Measurements from ENCODE around the gene ERAS.

ERAS gene

GRCh38 chrX:48827654-48827968 lies 1.3 kb downstream of the ERAS start:
- no peak for ATAC-seq
- TF ChIP-seq ZFP30 (CRISPR knock-in tag; IDR thresholded peaks at IDR 0.05) (no peak), PPARA (CRISPR knock-in tag; IDR thresholded peaks at IDR 0.05; ENCODE audit: borderline replicate concordance) (no peak), CREB5 (CRISPR knock-in tag; IDR thresholded peaks at IDR 0.05; ENCODE audit: low read depth) (no peak), ESRRG (CRISPR knock-in tag; IDR thresholded peaks at IDR 0.05) (no peak), CSDC2 (CRISPR knock-in tag; IDR thresholded peaks at IDR 0.05) (no peak), ZC3H10 (CRISPR knock-in tag; IDR thresholded peaks at IDR 0.05) (no peak), TCF4 (CRISPR knock-in tag; IDR thresholded peaks at IDR 0.05; ENCODE audit: borderline replicate concordance) (no peak), ZFP3 (CRISPR knock-in tag; IDR thresholded peaks at IDR 0.05) (no peak), ZNF565 (CRISPR knock-in tag; conservative IDR thresholded peaks at IDR 0.05; ENCODE audit: low read depth) (no peak), TSHZ2 (CRISPR knock-in tag; IDR thresholded peaks at IDR 0.05) (no peak), ZNF8 (CRISPR knock-in tag; IDR thresholded peaks at IDR 0.05) (no peak), BACH2 (CRISPR knock-in tag; IDR thresholded peaks at IDR 0.05; ENCODE audit: borderline replicate concordance) (no peak), ARNTL (CRISPR knock-in tag; IDR thresholded peaks at IDR 0.05; ENCODE audit: borderline replicate concordance, low read depth) (no peak), ZNF70 (CRISPR knock-in tag; IDR thresholded peaks at IDR 0.05) (no peak), TOX (CRISPR knock-in tag; IDR thresholded peaks at IDR 0.05; ENCODE audit: borderline replicate concordance) (no peak), RARB (CRISPR knock-in tag; IDR thresholded peaks at IDR 0.05) (no peak)
- TF ChIP-seq, protein P1, sequence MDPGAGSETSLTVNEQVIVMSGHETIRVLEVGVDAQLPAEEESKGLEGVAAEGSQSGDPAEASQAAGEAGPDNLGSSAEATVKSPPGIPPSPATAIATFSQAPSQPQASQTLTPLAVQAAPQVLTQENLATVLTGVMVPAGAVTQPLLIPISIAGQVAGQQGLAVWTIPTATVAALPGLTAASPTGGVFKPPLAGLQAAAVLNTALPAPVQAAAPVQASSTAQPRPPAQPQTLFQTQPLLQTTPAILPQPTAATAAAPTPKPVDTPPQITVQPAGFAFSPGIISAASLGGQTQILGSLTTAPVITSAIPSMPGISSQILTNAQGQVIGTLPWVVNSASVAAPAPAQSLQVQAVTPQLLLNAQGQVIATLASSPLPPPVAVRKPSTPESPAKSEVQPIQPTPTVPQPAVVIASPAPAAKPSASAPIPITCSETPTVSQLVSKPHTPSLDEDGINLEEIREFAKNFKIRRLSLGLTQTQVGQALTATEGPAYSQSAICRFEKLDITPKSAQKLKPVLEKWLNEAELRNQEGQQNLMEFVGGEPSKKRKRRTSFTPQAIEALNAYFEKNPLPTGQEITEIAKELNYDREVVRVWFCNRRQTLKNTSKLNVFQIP (CRISPR knock-in tag; IDR thresholded peaks at IDR 0.05; ENCODE audit: borderline replicate concordance, low read depth) = no peak
- TF ChIP-seq, protein P2, sequence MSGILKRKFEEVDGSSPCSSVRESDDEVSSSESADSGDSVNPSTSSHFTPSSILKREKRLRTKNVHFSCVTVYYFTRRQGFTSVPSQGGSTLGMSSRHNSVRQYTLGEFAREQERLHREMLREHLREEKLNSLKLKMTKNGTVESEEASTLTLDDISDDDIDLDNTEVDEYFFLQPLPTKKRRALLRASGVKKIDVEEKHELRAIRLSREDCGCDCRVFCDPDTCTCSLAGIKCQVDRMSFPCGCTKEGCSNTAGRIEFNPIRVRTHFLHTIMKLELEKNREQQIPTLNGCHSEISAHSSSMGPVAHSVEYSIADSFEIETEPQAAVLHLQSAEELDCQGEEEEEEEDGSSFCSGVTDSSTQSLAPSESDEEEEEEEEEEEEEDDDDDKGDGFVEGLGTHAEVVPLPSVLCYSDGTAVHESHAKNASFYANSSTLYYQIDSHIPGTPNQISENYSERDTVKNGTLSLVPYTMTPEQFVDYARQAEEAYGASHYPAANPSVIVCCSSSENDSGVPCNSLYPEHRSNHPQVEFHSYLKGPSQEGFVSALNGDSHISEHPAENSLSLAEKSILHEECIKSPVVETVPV (CRISPR knock-in tag; IDR thresholded peaks at IDR 0.05) = no peak

DNA sequence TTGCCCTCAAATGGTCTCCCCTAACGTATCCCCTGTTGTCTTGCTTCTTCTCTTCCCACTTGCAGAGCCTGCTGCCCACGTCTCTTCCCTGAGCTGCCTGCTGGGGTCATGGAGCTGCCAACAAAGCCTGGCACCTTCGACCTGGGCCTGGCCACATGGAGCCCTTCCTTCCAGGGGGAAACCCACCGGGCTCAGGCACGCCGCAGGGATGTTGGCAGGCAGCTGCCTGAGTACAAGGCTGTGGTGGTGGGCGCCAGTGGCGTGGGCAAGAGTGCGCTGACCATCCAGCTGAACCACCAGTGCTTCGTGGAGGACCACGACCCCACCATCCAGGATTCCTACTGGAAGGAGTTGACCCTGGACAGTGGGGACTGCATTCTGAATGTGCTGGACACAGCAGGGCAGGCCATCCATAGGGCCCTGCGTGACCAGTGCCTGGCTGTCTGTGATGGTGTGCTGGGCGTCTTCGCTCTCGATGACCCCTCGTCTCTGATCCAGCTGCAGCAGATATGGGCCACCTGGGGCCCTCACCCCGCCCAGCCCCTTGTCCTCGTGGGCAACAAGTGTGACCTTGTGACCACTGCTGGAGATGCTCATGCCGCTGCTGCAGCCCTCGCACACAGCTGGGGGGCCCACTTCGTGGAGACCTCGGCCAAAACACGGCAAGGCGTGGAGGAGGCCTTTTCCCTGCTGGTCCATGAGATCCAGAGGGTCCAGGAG lies 2.9 kb downstream of the ERAS start:
- ATAC-seq = no peak
- TF ChIP-seq ZNF8 (CRISPR knock-in tag; IDR thresholded peaks at IDR 0.05) (no peak), TOX (CRISPR knock-in tag; IDR thresholded peaks at IDR 0.05; ENCODE audit: borderline replicate concordance) (no peak), ESRRG (CRISPR knock-in tag; IDR thresholded peaks at IDR 0.05) (no peak), GLIS3 (CRISPR knock-in tag; IDR thresholded peaks at IDR 0.05) (no peak), ZNF565 (CRISPR knock-in tag; conservative IDR thresholded peaks at IDR 0.05; ENCODE audit: low read depth) (no peak), RARB (CRISPR knock-in tag; IDR thresholded peaks at IDR 0.05) (no peak), BACH2 (CRISPR knock-in tag; IDR thresholded peaks at IDR 0.05; ENCODE audit: borderline replicate concordance) (no peak), ISL1 (CRISPR knock-in tag; IDR thresholded peaks at IDR 0.05) (no peak), TSHZ2 (CRISPR knock-in tag; IDR thresholded peaks at IDR 0.05) (no peak), OSR1 (CRISPR knock-in tag; IDR thresholded peaks at IDR 0.05) (no peak), ZC3H10 (CRISPR knock-in tag; IDR thresholded peaks at IDR 0.05) (no peak), TCF4 (CRISPR knock-in tag; IDR thresholded peaks at IDR 0.05; ENCODE audit: borderline replicate concordance) (no peak)
- TF ChIP-seq, protein P1 (CRISPR knock-in tag; IDR thresholded peaks at IDR 0.05; ENCODE audit: borderline replicate concordance, low read depth) = no peak
- TF ChIP-seq, protein P3, sequence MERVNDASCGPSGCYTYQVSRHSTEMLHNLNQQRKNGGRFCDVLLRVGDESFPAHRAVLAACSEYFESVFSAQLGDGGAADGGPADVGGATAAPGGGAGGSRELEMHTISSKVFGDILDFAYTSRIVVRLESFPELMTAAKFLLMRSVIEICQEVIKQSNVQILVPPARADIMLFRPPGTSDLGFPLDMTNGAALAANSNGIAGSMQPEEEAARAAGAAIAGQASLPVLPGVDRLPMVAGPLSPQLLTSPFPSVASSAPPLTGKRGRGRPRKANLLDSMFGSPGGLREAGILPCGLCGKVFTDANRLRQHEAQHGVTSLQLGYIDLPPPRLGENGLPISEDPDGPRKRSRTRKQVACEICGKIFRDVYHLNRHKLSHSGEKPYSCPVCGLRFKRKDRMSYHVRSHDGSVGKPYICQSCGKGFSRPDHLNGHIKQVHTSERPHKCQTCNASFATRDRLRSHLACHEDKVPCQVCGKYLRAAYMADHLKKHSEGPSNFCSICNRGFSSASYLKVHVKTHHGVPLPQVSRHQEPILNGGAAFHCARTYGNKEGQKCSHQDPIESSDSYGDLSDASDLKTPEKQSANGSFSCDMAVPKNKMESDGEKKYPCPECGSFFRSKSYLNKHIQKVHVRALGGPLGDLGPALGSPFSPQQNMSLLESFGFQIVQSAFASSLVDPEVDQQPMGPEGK (CRISPR knock-in tag; IDR thresholded peaks at IDR 0.05; ENCODE audit: borderline replicate concordance) = no peak
- TF ChIP-seq, protein P2 (CRISPR knock-in tag; IDR thresholded peaks at IDR 0.05) = no peak
